Adipose tissue (tissue), 3 donors: Measurements from ENCODE around the gene ZCCHC17. TPM values are rescaled to one million over a fixed set of nuclear protein-coding genes. Genes with fewer than 3 reads are reported as not detected.

Experiments
- H3K27ac ChIP-seq: one replicate; pipeline ENCODE4 v1.5.1; 2013; ENCODE audit warnings: low read depth, low read length
- WGBS, 3 donors: extraction: QIAGEN DNeasy Blood & Tissue Kit; methylation state at CpG; one replicate each; pipeline ENCODE4 v1.1.7; 2013; 5-methylcytosine and 5-hydroxymethylcytosine counted together
- polyA plus RNA-seq, 3 donors: library from polyadenylated mRNA; stranded (reverse); fragments of 200-250 nt; gene quantifications; one replicate each; pipeline ENCODE4 v1.2.3, GENCODE V29; 2013
- donor health status: healthy with polysubstance abuse.
- donor health status: Bipolar disorder and iron deficiency.
- donor health status: healthy.

ZCCHC17 gene
- polyA plus RNA-seq, 3 donors, result 14.5 to 32.2 (median 27.0) TPM

GRCh38 chr1:31361607-31362006 is 64.8 kb downstream of the ZCCHC17 start:
- WGBS, 3 donors, result 96 to 99% (median 98%) methylated on average over 6 of the region's 6 CpGs
- no peak overlapping the region for H3K27ac ChIP-seq

- WGBS, 3 donors, result 94 to 98% (median 95%) methylated on average over 3 of the region's 3 CpGs
- no peak overlapping the region for H3K27ac ChIP-seq
Measured at GRCh38 chr1:31362032-31362431, 65.2 kb downstream of the ZCCHC17 start.

- 86 to 96% (median 91%) methylated on average over 3 of the region's 3 CpGs for WGBS, 3 donors
- no peak overlapping the region for H3K27ac ChIP-seq
Measured at GRCh38 chr1:31364561-31365250, 67.9 kb downstream of the ZCCHC17 start.

- no peak overlapping the region for H3K27ac ChIP-seq
- 54 to 84% (median 70%) methylated on average over 2 of the region's 2 CpGs for WGBS, 3 donors
Measured at GRCh38 chr1:31366796-31367195, 70.0 kb downstream of the ZCCHC17 start.

- 84 to 90% (median 85%) methylated on average over 3 of the region's 3 CpGs for WGBS, 3 donors
- H3K27ac ChIP-seq, result no peak overlapping the region
Measured at GRCh38 chr1:31368611-31369107, 71.8 kb downstream of the ZCCHC17 start.

- no peak overlapping the region for H3K27ac ChIP-seq
Measured at GRCh38 chr1:31370021-31370420, 73.2 kb downstream of the ZCCHC17 start.

GRCh38 chr1:31370565-31370964 is 73.7 kb downstream of the ZCCHC17 start:
- no peak overlapping the region for H3K27ac ChIP-seq
- WGBS, 3 donors, result 93 to 97% (median 96%) methylated on average over 4 of the region's 4 CpGs

More at GRCh38 chr1:31370021-31370420, 73.2 kb downstream of the ZCCHC17 start:
- whole genome bisulfite sequencing, 3 donors, result 82 to 85% (median 83%) methylated on average over 2 of the region's 2 CpGs

- H3K27ac ChIP-seq, result no peak overlapping the region
- WGBS, 3 donors, result 52 to 59% (median 56%) methylated on average over 10 of the region's 10 CpGs
Measured at GRCh38 chr1:31371121-31371959, 74.5 kb downstream of the ZCCHC17 start.

GRCh38 chr1:31372051-31372450 is 75.2 kb downstream of the ZCCHC17 start:
- H3K27ac ChIP-seq, result no peak overlapping the region
- WGBS, 3 donors, result 76 to 85% (median 79%) methylated on average over 3 of the region's 3 CpGs

- WGBS, 3 donors, result 41 to 71% (median 51%) methylated on average over 10 of the region's 10 CpGs
- H3K27ac ChIP-seq, result no peak overlapping the region
Measured at GRCh38 chr1:31372751-31373055, 75.9 kb downstream of the ZCCHC17 start.

GRCh38 chr1:31373056-31373896 is 76.4 kb downstream of the ZCCHC17 start, which contains the start of gene FABP3:
TSS of gene FABP3 (minus strand) at chr1:31373076. CDS start at chr1:31373014, 62 bp downstream.
- H3K27ac ChIP-seq, result peak within 1 kb of the TSS; percentile 84
- WGBS, 3 donors, result 2 to 13% (median 2%) methylated on average over 44 of the region's 44 CpGs

GRCh38 chr1:31373897-31374486 is 77.2 kb downstream of the ZCCHC17 start:
- no peak overlapping the region for H3K27ac ChIP-seq
- WGBS, 3 donors, result 32 to 36% (median 34%) methylated on average over 11 of the region's 11 CpGs

- 71 to 76% (median 75%) methylated on average over 7 of the region's 7 CpGs for WGBS, 3 donors
- no peak overlapping the region for H3K27ac ChIP-seq
Measured at GRCh38 chr1:31374511-31375196, 77.8 kb downstream of the ZCCHC17 start.

- H3K27ac ChIP-seq, result no peak overlapping the region
- 68 to 85% (median 73%) methylated on average over 8 of the region's 8 CpGs for WGBS, 3 donors
Measured at GRCh38 chr1:31376375-31377134, 79.7 kb downstream of the ZCCHC17 start.

GRCh38 chr1:31377364-31377863 is 80.6 kb downstream of the ZCCHC17 start:
- WGBS, 3 donors, result 66 to 92% (median 91%) methylated on average over 3 of the region's 3 CpGs
- no peak overlapping the region for H3K27ac ChIP-seq

GRCh38 chr1:31378001-31378400 is 81.2 kb downstream of the ZCCHC17 start:
- H3K27ac ChIP-seq, result no peak overlapping the region

- H3K27ac ChIP-seq, result no peak overlapping the region
- 73 to 90% (median 81%) methylated on average over 3 of the region's 3 CpGs for WGBS, 3 donors
Measured at GRCh38 chr1:31380181-31380580, 83.3 kb downstream of the ZCCHC17 start.
